WTC11 (cell line): Measurements from ENCODE around the gene FGF8. TPM values are rescaled to one million over a fixed set of nuclear protein-coding genes. Genes with fewer than 3 reads are reported as not detected.

Experiments
- ATAC-seq: fragments of 200-7000 bp; cut with Tn5 transposase; 2 replicates; pipeline ENCODE4 v1.10.0; 2021; ENCODE audit warnings: mild to moderate bottlenecking, moderate library complexity
- CTCF ChIA-PET: fragments of 300-600 bp; sonication (Branson Sonifier 250); formaldehyde crosslinking; loops from one replicate; lab custom pipeline; 2021; ENCODE audit warnings: antibody characterized with exemption; lab: Charles Lee
- POLR2A ChIA-PET: fragments of 350-600 bp; sonication (Branson Sonifier 250); formaldehyde crosslinking; loops from one replicate; lab custom pipeline; 2021; ENCODE audit warnings: antibody characterized with exemption; lab: Charles Lee
- DNase-seq: peaks from one replicate; pipeline ENCODE4 v3.0.0; 2021; ENCODE audit warnings: low spot score
- H3K27ac Mint-ChIP-seq: 2 replicates; pipeline ENCODE4 v1.8.0; 2021; ENCODE audit warnings: mixed read lengths
- H3K27me3 Mint-ChIP-seq: 2 replicates; pipeline ENCODE4 v1.8.0; 2021; ENCODE audit warnings: low read depth, mild to moderate bottlenecking, moderate library complexity, mixed read lengths
- H3K36me3 Mint-ChIP-seq: 2 replicates; pipeline ENCODE4 v1.8.0; 2021; ENCODE audit warnings: mixed read lengths
- H3K4me1 Mint-ChIP-seq: 2 replicates; pipeline ENCODE4 v1.8.0; 2022; ENCODE audit warnings: mixed read lengths
- H3K4me3 Mint-ChIP-seq: 2 replicates; pipeline ENCODE4 v1.8.0; 2021; ENCODE audit warnings: mild to moderate bottlenecking, moderate library complexity, mixed read lengths
- H3K9me3 Mint-ChIP-seq: 2 replicates; pipeline ENCODE4 v1.8.0; 2021; ENCODE audit warnings: mixed read lengths
- CBFB ChIP-seq: sonication (generic); formaldehyde crosslinking; IDR thresholded peaks from 2 replicates; pipeline ENCODE4 v1.8.1; 2022; ENCODE audit warnings: mild to moderate bottlenecking, low read depth, missing genetic modification reagents
- CREM ChIP-seq: sonication (generic); formaldehyde crosslinking; IDR thresholded peaks from 2 replicates; pipeline ENCODE4 v1.8.1; 2022; ENCODE audit warnings: mild to moderate bottlenecking, missing genetic modification reagents, moderate library complexity
- GRHL2 ChIP-seq: fragments of 250-450 bp; sonication (Bioruptor Pico); IDR thresholded peaks from 2 replicates; pipeline ENCODE4 v1.8.0; 2022; ENCODE audit warnings: mild to moderate bottlenecking, moderate library complexity; ENCODE audit not compliant: insufficient replicate concordance, severe bottlenecking
- IRF2 ChIP-seq: sonication (generic); formaldehyde crosslinking; IDR thresholded peaks from 2 replicates; pipeline ENCODE4 v1.8.0; 2022; ENCODE audit warnings: low read depth, missing genetic modification reagents, borderline replicate concordance
- NFATC4 ChIP-seq: fragments of 250-450 bp; sonication (Bioruptor Pico); IDR thresholded peaks from 2 replicates; pipeline ENCODE4 v1.9.0; 2021; ENCODE audit warnings: mild to moderate bottlenecking
- NR2C2 ChIP-seq: sonication (generic); formaldehyde crosslinking; IDR thresholded peaks from 2 replicates; pipeline ENCODE4 v1.8.0; 2022; ENCODE audit warnings: mild to moderate bottlenecking, missing genetic modification reagents
- SMAD4 ChIP-seq: sonication (generic); formaldehyde crosslinking; IDR thresholded peaks from 2 replicates; pipeline ENCODE4 v1.8.0; 2022; ENCODE audit warnings: mild to moderate bottlenecking, missing genetic modification reagents
- TEAD1 ChIP-seq: sonication (generic); formaldehyde crosslinking; IDR thresholded peaks from 2 replicates; pipeline ENCODE4 v1.8.0; 2022; ENCODE audit warnings: mild to moderate bottlenecking, missing genetic modification reagents
- total RNA-seq: library from RNA; stranded (reverse); gene quantifications from 3 replicates; pipeline ENCODE4 v1.2.3, GENCODE V29; 2021
- TF ChIP-seq, protein P1 (sequence below): fragments of 250-450 bp; sonication (Bioruptor Pico); IDR thresholded peaks from 2 replicates; pipeline ENCODE4 v1.8.0; 2021; ENCODE audit warnings: mild to moderate bottlenecking
- TF ChIP-seq, protein P2 (sequence below): fragments of 250-450 bp; sonication (Bioruptor Pico); IDR thresholded peaks from 2 replicates; pipeline ENCODE4 v1.9.0; 2021; ENCODE audit warnings: mild to moderate bottlenecking
- TF ChIP-seq, protein P3 (sequence below): sonication (generic); formaldehyde crosslinking; IDR thresholded peaks from 2 replicates; pipeline ENCODE4 v1.8.0; 2023; ENCODE audit warnings: missing genetic modification reagents
- TF ChIP-seq, protein P4 (sequence below): sonication (generic); formaldehyde crosslinking; IDR thresholded peaks from 2 replicates; pipeline ENCODE4 v1.8.0; 2022; ENCODE audit warnings: mild to moderate bottlenecking, missing genetic modification reagents
- TF ChIP-seq, protein P5 (sequence below): fragments of 250-450 bp; sonication (Bioruptor Pico); IDR thresholded peaks from 2 replicates; pipeline ENCODE4 v1.9.0; 2021; ENCODE audit warnings: mild to moderate bottlenecking, borderline replicate concordance
- TF ChIP-seq, protein P6 (sequence below): fragments of 200-600 bp; IDR thresholded peaks from 2 replicates; pipeline ENCODE4 v1.8.0; 2022; ENCODE audit warnings: antibody characterized with exemption
- TF ChIP-seq, protein P7 (sequence below): sonication (generic); formaldehyde crosslinking; IDR thresholded peaks from 2 replicates; pipeline ENCODE4 v1.8.0; 2023; ENCODE audit warnings: mild to moderate bottlenecking, missing genetic modification reagents
- TF ChIP-seq, protein P8 (sequence below): sonication (generic); formaldehyde crosslinking; IDR thresholded peaks from 2 replicates; pipeline ENCODE4 v1.8.1; 2023; ENCODE audit warnings: mild to moderate bottlenecking, missing genetic modification reagents, moderate library complexity

FGF8 gene
- total RNA-seq, 1 experiment from 2014 or later, result 28.9 TPM

DNA sequence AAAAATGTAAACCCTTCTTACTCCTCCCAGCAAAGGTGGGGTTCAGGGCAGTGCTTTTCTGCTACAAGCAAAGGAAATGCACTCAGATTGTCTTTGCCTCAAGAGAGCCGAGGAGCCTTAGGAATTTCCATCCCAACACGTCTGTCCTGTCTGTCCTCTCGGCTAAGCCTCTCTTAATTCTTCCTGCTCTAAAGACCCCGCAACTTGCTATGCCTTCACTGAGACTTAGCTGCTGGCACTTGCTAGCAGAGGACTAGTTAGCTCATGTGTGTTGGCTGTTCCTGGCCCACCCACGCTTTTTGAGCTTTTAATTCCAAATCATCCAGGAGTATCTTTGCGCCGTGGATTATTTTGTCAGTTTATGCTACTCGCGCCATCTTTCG lies 7.8 kb upstream of the FGF8 start:
- no peaks in the 10 kb centered on the region for H3K9me3 Mint-ChIP-seq
- peak overlapping the region; percentile 92 for H3K27ac Mint-ChIP-seq
- H3K4me1 Mint-ChIP-seq, result peaks cover 45% of the 10 kb centered on the region
- DNase-seq (no peak), ATAC-seq (no peak)
- ChIA-PET CTCF (interaction anchor here (0.7 to 11.0 kb wide), 12 partner anchors 8 to 569 kb away, joined by 3 to 370 read pairs (median 6); partner anchors contain the start of genes KCNIP2 and OGA), POLR2A (interaction anchor here (0.9 to 3.0 kb wide), 4 partner anchors 10 to 181 kb away, joined by 3 to 14 read pairs (median 4); partner anchors contain the start of gene OGA)
- 0 out of 2 replicates have a peak, but pooled peaks have one; percentile 34 for TF ChIP-seq NFATC4 (CRISPR knock-in tag)
- TF ChIP-seq IRF2, result no peak
- TF ChIP-seq, protein P1, sequence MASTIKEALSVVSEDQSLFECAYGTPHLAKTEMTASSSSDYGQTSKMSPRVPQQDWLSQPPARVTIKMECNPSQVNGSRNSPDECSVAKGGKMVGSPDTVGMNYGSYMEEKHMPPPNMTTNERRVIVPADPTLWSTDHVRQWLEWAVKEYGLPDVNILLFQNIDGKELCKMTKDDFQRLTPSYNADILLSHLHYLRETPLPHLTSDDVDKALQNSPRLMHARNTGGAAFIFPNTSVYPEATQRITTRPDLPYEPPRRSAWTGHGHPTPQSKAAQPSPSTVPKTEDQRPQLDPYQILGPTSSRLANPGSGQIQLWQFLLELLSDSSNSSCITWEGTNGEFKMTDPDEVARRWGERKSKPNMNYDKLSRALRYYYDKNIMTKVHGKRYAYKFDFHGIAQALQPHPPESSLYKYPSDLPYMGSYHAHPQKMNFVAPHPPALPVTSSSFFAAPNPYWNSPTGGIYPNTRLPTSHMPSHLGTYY (CRISPR knock-in tag), result 0 out of 2 replicates have a peak, but pooled peaks have one; percentile 22
- H3K36me3 Mint-ChIP-seq, result peaks cover 20% of the 10 kb centered on the region
- H3K27me3 Mint-ChIP-seq, result peaks cover 4% of the 10 kb centered on the region
- H3K4me3 Mint-ChIP-seq, result peak overlapping the region; percentile 100

DNA sequence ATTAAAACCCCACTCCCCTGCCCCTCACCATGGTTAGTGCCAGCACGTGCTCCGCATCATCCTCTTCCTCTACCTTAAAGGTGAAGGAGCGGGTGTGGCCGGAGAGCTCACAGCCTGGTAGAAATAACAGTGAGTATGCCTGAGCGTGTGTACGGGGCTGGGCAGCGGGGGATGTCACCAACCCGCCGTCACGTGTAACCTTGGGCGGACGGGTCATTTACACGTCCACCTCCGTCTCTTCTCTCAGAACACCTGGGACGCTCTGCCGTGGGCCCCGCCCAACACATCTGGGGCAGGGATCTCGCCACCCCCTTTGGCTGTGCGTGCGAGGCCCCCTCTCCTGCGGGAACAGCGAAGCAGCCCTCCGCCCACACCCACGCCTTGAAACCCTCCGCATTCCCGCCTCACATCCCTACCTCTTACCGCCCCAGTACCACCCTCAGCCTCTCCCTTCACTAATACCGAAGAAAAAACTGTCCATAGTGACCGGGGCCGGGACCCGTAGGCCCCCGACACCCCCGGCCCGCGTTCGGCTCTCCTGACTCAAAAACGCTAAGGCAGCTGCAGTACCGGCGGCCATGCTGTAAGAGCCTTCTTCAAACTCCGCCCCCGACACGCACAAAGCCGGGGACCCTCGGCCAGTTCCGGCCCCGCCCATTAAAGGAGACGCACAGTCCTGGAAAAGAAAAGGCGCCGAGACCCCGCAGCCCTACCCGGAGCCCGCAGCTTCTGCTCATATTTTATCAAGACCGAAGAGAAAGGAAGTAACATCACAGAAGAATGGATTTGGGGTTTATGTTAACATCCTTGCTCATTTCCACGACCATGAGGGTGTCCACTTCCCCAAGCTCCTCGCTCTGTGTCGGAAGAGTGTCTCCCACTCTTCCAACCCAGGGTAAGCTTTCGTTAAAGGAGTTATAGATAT lies 7.2 kb upstream of the FGF8 start, which contains the start of gene NPM3:
TSS of gene NPM3 (minus strand) at position 636 of the 925 bp plus-strand sequence. CDS start at position 580, 56 bp downstream.
- ChIA-PET CTCF (interaction anchor here (0.6 to 11.0 kb wide), 19 partner anchors 9 to 742 kb away, joined by 3 to 370 read pairs (median 6); partner anchors contain the start of genes KCNIP2 and OGA), POLR2A (interaction anchor here (0.9 to 3.0 kb wide), 4 partner anchors 10 to 180 kb away, joined by 3 to 14 read pairs (median 4); partner anchors contain the start of gene OGA)
- Mint-ChIP-seq H3K36me3 (peaks cover 20% of the 10 kb centered on the region), H3K4me1 (peaks cover 47% of the 10 kb centered on the region), H3K27me3 (peaks cover 11% of the 10 kb centered on the region), H3K4me3 (peak within 1 kb of the TSS; percentile 100), H3K27ac (peak within 1 kb of the TSS; percentile 92), H3K9me3 (no peaks in the 10 kb centered on the region)
- DNase-seq, result peak; percentile 93
- peak; percentile 40 for ATAC-seq
- TF ChIP-seq, protein P2, sequence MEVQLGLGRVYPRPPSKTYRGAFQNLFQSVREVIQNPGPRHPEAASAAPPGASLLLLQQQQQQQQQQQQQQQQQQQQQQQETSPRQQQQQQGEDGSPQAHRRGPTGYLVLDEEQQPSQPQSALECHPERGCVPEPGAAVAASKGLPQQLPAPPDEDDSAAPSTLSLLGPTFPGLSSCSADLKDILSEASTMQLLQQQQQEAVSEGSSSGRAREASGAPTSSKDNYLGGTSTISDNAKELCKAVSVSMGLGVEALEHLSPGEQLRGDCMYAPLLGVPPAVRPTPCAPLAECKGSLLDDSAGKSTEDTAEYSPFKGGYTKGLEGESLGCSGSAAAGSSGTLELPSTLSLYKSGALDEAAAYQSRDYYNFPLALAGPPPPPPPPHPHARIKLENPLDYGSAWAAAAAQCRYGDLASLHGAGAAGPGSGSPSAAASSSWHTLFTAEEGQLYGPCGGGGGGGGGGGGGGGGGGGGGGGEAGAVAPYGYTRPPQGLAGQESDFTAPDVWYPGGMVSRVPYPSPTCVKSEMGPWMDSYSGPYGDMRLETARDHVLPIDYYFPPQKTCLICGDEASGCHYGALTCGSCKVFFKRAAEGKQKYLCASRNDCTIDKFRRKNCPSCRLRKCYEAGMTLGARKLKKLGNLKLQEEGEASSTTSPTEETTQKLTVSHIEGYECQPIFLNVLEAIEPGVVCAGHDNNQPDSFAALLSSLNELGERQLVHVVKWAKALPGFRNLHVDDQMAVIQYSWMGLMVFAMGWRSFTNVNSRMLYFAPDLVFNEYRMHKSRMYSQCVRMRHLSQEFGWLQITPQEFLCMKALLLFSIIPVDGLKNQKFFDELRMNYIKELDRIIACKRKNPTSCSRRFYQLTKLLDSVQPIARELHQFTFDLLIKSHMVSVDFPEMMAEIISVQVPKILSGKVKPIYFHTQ, result no peak
- TF ChIP-seq, protein P3, sequence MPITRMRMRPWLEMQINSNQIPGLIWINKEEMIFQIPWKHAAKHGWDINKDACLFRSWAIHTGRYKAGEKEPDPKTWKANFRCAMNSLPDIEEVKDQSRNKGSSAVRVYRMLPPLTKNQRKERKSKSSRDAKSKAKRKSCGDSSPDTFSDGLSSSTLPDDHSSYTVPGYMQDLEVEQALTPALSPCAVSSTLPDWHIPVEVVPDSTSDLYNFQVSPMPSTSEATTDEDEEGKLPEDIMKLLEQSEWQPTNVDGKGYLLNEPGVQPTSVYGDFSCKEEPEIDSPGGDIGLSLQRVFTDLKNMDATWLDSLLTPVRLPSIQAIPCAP (CRISPR knock-in tag), result no peak
- TF ChIP-seq, protein P4, sequence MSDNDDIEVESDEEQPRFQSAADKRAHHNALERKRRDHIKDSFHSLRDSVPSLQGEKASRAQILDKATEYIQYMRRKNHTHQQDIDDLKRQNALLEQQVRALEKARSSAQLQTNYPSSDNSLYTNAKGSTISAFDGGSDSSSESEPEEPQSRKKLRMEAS (CRISPR knock-in tag), result peak; percentile 50; the same call in 1 of the 2 replicates
- TF ChIP-seq SMAD4 (CRISPR knock-in tag) (no peak), CREM (peak; percentile 76; the same call in 1 of the 2 replicates), NR2C2 (CRISPR knock-in tag) (no peak), CBFB (no peak), GRHL2 (CRISPR knock-in tag) (no peak), TEAD1 (CRISPR knock-in tag) (no peak)
- TF ChIP-seq, protein P5, sequence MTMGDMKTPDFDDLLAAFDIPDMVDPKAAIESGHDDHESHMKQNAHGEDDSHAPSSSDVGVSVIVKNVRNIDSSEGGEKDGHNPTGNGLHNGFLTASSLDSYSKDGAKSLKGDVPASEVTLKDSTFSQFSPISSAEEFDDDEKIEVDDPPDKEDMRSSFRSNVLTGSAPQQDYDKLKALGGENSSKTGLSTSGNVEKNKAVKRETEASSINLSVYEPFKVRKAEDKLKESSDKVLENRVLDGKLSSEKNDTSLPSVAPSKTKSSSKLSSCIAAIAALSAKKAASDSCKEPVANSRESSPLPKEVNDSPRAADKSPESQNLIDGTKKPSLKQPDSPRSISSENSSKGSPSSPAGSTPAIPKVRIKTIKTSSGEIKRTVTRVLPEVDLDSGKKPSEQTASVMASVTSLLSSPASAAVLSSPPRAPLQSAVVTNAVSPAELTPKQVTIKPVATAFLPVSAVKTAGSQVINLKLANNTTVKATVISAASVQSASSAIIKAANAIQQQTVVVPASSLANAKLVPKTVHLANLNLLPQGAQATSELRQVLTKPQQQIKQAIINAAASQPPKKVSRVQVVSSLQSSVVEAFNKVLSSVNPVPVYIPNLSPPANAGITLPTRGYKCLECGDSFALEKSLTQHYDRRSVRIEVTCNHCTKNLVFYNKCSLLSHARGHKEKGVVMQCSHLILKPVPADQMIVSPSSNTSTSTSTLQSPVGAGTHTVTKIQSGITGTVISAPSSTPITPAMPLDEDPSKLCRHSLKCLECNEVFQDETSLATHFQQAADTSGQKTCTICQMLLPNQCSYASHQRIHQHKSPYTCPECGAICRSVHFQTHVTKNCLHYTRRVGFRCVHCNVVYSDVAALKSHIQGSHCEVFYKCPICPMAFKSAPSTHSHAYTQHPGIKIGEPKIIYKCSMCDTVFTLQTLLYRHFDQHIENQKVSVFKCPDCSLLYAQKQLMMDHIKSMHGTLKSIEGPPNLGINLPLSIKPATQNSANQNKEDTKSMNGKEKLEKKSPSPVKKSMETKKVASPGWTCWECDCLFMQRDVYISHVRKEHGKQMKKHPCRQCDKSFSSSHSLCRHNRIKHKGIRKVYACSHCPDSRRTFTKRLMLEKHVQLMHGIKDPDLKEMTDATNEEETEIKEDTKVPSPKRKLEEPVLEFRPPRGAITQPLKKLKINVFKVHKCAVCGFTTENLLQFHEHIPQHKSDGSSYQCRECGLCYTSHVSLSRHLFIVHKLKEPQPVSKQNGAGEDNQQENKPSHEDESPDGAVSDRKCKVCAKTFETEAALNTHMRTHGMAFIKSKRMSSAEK (CRISPR knock-in tag), result no peak
- TF ChIP-seq, protein P6, sequence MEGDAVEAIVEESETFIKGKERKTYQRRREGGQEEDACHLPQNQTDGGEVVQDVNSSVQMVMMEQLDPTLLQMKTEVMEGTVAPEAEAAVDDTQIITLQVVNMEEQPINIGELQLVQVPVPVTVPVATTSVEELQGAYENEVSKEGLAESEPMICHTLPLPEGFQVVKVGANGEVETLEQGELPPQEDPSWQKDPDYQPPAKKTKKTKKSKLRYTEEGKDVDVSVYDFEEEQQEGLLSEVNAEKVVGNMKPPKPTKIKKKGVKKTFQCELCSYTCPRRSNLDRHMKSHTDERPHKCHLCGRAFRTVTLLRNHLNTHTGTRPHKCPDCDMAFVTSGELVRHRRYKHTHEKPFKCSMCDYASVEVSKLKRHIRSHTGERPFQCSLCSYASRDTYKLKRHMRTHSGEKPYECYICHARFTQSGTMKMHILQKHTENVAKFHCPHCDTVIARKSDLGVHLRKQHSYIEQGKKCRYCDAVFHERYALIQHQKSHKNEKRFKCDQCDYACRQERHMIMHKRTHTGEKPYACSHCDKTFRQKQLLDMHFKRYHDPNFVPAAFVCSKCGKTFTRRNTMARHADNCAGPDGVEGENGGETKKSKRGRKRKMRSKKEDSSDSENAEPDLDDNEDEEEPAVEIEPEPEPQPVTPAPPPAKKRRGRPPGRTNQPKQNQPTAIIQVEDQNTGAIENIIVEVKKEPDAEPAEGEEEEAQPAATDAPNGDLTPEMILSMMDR, result no peak
- TF ChIP-seq, protein P7, sequence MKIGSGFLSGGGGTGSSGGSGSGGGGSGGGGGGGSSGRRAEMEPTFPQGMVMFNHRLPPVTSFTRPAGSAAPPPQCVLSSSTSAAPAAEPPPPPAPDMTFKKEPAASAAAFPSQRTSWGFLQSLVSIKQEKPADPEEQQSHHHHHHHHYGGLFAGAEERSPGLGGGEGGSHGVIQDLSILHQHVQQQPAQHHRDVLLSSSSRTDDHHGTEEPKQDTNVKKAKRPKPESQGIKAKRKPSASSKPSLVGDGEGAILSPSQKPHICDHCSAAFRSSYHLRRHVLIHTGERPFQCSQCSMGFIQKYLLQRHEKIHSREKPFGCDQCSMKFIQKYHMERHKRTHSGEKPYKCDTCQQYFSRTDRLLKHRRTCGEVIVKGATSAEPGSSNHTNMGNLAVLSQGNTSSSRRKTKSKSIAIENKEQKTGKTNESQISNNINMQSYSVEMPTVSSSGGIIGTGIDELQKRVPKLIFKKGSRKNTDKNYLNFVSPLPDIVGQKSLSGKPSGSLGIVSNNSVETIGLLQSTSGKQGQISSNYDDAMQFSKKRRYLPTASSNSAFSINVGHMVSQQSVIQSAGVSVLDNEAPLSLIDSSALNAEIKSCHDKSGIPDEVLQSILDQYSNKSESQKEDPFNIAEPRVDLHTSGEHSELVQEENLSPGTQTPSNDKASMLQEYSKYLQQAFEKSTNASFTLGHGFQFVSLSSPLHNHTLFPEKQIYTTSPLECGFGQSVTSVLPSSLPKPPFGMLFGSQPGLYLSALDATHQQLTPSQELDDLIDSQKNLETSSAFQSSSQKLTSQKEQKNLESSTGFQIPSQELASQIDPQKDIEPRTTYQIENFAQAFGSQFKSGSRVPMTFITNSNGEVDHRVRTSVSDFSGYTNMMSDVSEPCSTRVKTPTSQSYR (CRISPR knock-in tag), result no peak
- TF ChIP-seq, protein P8, sequence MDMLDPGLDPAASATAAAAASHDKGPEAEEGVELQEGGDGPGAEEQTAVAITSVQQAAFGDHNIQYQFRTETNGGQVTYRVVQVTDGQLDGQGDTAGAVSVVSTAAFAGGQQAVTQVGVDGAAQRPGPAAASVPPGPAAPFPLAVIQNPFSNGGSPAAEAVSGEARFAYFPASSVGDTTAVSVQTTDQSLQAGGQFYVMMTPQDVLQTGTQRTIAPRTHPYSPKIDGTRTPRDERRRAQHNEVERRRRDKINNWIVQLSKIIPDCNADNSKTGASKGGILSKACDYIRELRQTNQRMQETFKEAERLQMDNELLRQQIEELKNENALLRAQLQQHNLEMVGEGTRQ (CRISPR knock-in tag), result peak; percentile 48
